Sigmoid colon (tissue), 7 donors: ENCODE results near the gene PAX5. TPM values are rescaled to one million over a fixed set of nuclear protein-coding genes. Genes with fewer than 3 reads are reported as not detected.

Source experiments
- DNase-seq: peaks from one replicate; pipeline ENCODE4 v3.0.0-alpha.2; 2019
- H3K27ac ChIP-seq, 4 donors: fragments of 200-600 bp; sonication (generic); one replicate each; pipeline ENCODE4 v1.5.1; 2016 to 2019; ENCODE audit warnings: mild to moderate bottlenecking in 1 of 4
- H3K27me3 ChIP-seq, 3 donors: fragments of 200-600 bp; sonication (generic); one replicate each; pipeline ENCODE4 v1.5.1; 2019; ENCODE audit warnings: mild to moderate bottlenecking in 1 of 3
- H3K36me3 ChIP-seq, 4 donors: fragments of 200-600 bp; sonication (generic); one replicate each; pipeline ENCODE4 v1.5.1; 2016 to 2019
- H3K4me1 ChIP-seq, 4 donors: fragments of 200-600 bp; sonication (generic); one replicate each; pipeline ENCODE4 v1.5.1; 2017 to 2019
- H3K4me3 ChIP-seq, 4 donors: fragments of 200-600 bp; sonication (generic); one replicate each; pipeline ENCODE4 v1.5.1; 2017 to 2019; ENCODE audit warnings: mild to moderate bottlenecking in 2 of 4, moderate library complexity in 1 of 4
- H3K9me3 ChIP-seq, 4 donors: fragments of 200-600 bp in 3 of 4; sonication (generic) in 3 of 4; one replicate each; pipeline versions ENCODE4 v1.5.1 to v1.6.1; 2013 to 2019
- EP300 ChIP-seq, 4 donors: sonication (generic); formaldehyde crosslinking; IDR thresholded peaks; one replicate each; pipeline ENCODE4 v1.6.1; 2017; ENCODE audit warnings: antibody characterized with exemption in 4 of 4
- POLR2A ChIP-seq, 2 donors: fragments of 450-650 bp; IDR thresholded peaks; one replicate each; pipeline ENCODE4 v1.6.1; 2016; ENCODE audit warnings: antibody characterized with exemption in 2 of 2, mild to moderate bottlenecking in 2 of 2, moderate library complexity in 2 of 2
- POLR2AphosphoS5 ChIP-seq, 4 donors: sonication (generic); formaldehyde crosslinking; IDR thresholded peaks; one replicate each; pipeline ENCODE4 v1.6.1; 2017; ENCODE audit warnings: antibody characterized with exemption in 4 of 4
- WGBS, 2 donors: extraction: QIAGEN DNeasy Blood & Tissue Kit; methylation state at CpG; one replicate each; pipeline ENCODE4 v1.1.7; 2013; 5-methylcytosine and 5-hydroxymethylcytosine counted together
- intact Hi-C: fragments of 100-400 bp; cut with DNase I; formaldehyde crosslinking; loops from one replicate; pipeline ENCODE4 v1.15.1; 2023
- polyA plus RNA-seq, 3 donors: library from polyadenylated mRNA; stranded (reverse); fragments of 200-250 nt; gene quantifications; one replicate each; pipeline ENCODE4 v1.2.3, GENCODE V29; 2013
- total RNA-seq, 4 donors: library from RNA; depleted of rRNA; stranded (reverse); fragments of >200 nt; gene quantifications; one replicate each; pipeline ENCODE4 v1.1.0, GENCODE V29; 2016
- TF ChIP-seq, protein P1 (sequence below), 4 experiments: fragments of 450-650 bp in 3 of 4; fragments of 200-600 bp in 1 of 4; IDR thresholded peaks; one replicate each; pipeline ENCODE4 v1.5.1; 2016 to 2019; ENCODE audit warnings: antibody characterized with exemption in 4 of 4, mild to moderate bottlenecking in 3 of 4, moderate library complexity in 2 of 4
- donor health status: healthy with polysubstance abuse.
- donor health status: Bipolar disorder and iron deficiency.
- donor health status: healthy.

PAX5 gene
- total and polyA plus RNA-seq, 7 donors, result under 0.01 to 20.1 (median 0.23) TPM; not detected in 4

DNA sequence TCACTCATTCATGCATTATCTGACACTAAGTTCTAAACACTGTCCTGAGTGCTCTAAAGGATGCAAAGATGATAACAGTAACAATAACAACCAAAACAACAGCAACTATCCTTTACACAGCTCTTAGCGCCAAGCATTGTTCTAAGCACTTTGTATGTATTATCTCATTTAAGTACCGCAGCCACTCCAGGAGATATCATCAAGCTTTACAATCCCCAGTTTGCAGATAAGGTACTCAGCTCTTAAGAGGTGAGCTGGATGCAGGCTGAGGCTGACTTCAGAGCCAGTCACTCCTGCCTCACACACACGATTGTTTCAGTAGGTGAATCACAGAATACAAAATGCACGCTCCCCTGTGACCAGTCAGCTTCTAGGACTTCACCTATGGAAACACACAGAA lies 141.8 kb downstream of the PAX5 start:
- no peak overlapping the region for H3K4me3 ChIP-seq
- peaks cover 0 to 32% (median 8%) of the 10 kb centered on the region in 3 donors for H3K27me3 ChIP-seq
- no peaks in the 10 kb centered on the region for H3K4me1 ChIP-seq
- H3K9me3 ChIP-seq, result no peaks in the 10 kb centered on the region
- TF ChIP-seq EP300 (IDR thresholded peaks at IDR 0.05) (no peak), POLR2AphosphoS5 (IDR thresholded peaks at IDR 0.05) (no peak), POLR2A (IDR thresholded peaks at IDR 0.05) (no peak)
- TF ChIP-seq, protein P1, sequence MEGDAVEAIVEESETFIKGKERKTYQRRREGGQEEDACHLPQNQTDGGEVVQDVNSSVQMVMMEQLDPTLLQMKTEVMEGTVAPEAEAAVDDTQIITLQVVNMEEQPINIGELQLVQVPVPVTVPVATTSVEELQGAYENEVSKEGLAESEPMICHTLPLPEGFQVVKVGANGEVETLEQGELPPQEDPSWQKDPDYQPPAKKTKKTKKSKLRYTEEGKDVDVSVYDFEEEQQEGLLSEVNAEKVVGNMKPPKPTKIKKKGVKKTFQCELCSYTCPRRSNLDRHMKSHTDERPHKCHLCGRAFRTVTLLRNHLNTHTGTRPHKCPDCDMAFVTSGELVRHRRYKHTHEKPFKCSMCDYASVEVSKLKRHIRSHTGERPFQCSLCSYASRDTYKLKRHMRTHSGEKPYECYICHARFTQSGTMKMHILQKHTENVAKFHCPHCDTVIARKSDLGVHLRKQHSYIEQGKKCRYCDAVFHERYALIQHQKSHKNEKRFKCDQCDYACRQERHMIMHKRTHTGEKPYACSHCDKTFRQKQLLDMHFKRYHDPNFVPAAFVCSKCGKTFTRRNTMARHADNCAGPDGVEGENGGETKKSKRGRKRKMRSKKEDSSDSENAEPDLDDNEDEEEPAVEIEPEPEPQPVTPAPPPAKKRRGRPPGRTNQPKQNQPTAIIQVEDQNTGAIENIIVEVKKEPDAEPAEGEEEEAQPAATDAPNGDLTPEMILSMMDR (IDR thresholded peaks at IDR 0.05), result no peak
- DNase-seq, result peak; percentile 24
- intact Hi-C loops, result no loop called here
- no peaks in the 10 kb centered on the region for H3K36me3 ChIP-seq
- WGBS, 2 donors, result 71 to 78% methylated on average over 4 of the region's 4 CpGs
- no peak overlapping the region for H3K27ac ChIP-seq

DNA sequence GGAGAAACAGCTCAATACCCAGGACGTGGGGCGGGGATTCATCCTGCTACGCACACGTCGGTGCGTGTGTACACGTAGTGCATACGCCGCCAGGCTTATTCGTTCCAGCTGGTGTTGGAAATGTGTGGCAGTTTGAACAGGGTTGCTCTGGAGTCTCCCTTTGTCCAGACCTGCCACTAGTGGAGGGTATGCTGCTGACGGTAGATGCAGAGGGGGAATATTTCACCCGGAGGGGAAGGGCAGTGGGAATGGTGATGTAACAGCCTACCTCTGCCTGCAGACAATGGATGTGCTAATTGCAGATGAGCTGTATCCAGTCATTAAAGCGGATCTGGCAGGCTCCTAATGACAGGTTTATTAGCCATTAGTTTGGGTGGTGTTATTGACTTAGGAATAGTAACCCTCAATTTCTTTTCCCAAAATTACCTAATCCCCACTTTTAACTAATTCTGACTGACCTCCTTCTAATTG lies 142.7 kb downstream of the PAX5 start:
- Histone ChIP-seq H3K4me1 (no peaks in the 10 kb centered on the region), H3K36me3 (no peaks in the 10 kb centered on the region), H3K4me3 (no peak overlapping the region), H3K27ac (no peak overlapping the region), H3K9me3 (no peaks in the 10 kb centered on the region), H3K27me3 (peaks cover 0 to 32% (median 8%) of the 10 kb centered on the region in 3 donors)
- WGBS, 2 donors, result 27 to 51% methylated on average over 13 of the region's 13 CpGs
- peak; percentile 42 for DNase-seq
- TF ChIP-seq, protein P1 (IDR thresholded peaks at IDR 0.05), result no peak
- no peak for TF ChIP-seq POLR2AphosphoS5 (IDR thresholded peaks at IDR 0.05)
- TF ChIP-seq POLR2A (IDR thresholded peaks at IDR 0.05), result no peak
- no peak for TF ChIP-seq EP300 (IDR thresholded peaks at IDR 0.05)
- intact Hi-C loops, result no loop called here

DNA sequence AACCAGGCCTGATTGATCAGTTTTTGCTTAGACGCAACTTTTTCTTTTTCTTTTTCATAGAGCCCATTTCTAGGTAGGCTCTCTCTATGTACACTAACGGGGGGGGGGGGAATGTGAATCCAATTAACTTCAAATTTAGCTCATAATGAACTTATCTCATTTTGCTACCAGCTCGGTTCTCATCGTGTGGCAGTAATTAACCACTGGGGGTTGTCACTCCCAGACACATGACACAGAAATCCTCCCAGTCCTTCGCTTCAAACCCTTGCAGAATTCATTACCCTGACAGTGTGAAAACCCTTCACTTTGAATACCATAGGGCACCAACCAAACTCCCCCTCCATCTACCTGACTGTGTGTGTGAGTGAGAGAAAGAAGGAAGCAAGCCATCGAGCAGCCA lies 144.2 kb downstream of the PAX5 start:
- intact Hi-C loops, result no loop called here
- Histone ChIP-seq H3K27ac (no peak overlapping the region), H3K9me3 (no peaks in the 10 kb centered on the region), H3K36me3 (no peaks in the 10 kb centered on the region), H3K4me3 (no peak overlapping the region), H3K4me1 (no peaks in the 10 kb centered on the region), H3K27me3 (peaks cover 0 to 38% (median 8%) of the 10 kb centered on the region in 3 donors)
- TF ChIP-seq POLR2AphosphoS5 (IDR thresholded peaks at IDR 0.05), result no peak
- TF ChIP-seq EP300 (IDR thresholded peaks at IDR 0.05), result no peak
- TF ChIP-seq, protein P1 (IDR thresholded peaks at IDR 0.05), result no peak
- no peak for TF ChIP-seq POLR2A (IDR thresholded peaks at IDR 0.05)
- no peak for DNase-seq
- WGBS, 2 donors, result 60% methylated on average over 6 of the region's 6 CpGs

DNA sequence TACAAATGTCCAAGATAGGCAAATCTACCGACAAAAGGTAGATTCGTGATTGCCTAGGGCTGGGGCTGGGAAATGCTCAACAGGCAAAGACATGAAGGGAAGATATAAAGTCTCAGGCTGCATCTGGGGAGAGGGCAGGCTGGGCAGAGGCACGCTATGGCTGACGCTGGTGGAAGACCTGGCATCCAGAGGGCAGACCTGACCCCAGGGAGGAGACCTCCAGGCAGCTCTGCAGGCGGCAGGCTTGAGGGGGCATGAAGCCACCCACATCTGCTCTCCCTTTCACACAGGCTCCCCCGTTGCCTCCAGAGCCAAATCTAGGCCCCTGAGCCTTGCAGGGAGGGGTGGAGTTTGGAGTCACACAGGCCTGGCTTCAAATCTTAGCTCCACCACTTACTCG lies 145.5 kb downstream of the PAX5 start:
- Histone ChIP-seq H3K27ac (no peak overlapping the region), H3K4me3 (no peak overlapping the region), H3K4me1 (no peaks in the 10 kb centered on the region), H3K27me3 (peaks cover 0 to 41% (median 8%) of the 10 kb centered on the region in 3 donors), H3K36me3 (no peaks in the 10 kb centered on the region), H3K9me3 (no peaks in the 10 kb centered on the region)
- intact Hi-C loops, result no loop called here
- DNase-seq, result peak; percentile 24
- TF ChIP-seq, protein P1 (IDR thresholded peaks at IDR 0.05), result no peak
- no peak for TF ChIP-seq POLR2AphosphoS5 (IDR thresholded peaks at IDR 0.05)
- TF ChIP-seq POLR2A (IDR thresholded peaks at IDR 0.05), result no peak
- TF ChIP-seq EP300 (IDR thresholded peaks at IDR 0.05), result no peak
- 73 to 80% methylated on average over 7 of the region's 7 CpGs for WGBS, 2 donors

DNA sequence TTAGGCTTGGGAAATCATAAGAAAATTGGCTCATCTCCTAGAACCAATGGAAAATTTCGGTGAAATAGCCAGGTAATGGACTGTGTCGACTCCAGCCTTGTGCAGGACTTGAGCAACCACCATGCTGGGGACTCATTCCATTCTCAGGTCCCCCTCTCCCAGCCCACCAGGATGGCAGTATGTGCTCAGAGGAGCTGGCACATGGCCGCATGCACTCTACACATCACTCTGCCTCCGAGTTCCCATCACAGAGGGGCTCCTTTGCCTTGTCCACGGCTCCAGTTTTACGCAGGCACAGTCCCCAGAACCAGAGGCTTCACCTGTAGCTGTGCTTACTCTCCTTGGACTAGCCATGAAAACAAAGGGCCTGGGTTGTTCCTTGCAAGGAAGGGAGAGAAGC lies 149.3 kb downstream of the PAX5 start:
- H3K36me3 ChIP-seq, result no peaks in the 10 kb centered on the region
- DNase-seq, result no peak
- H3K4me3 ChIP-seq, result no peak overlapping the region
- no peaks in the 10 kb centered on the region for H3K4me1 ChIP-seq
- TF ChIP-seq POLR2AphosphoS5 (IDR thresholded peaks at IDR 0.05) (no peak), EP300 (IDR thresholded peaks at IDR 0.05) (no peak), POLR2A (IDR thresholded peaks at IDR 0.05) (no peak)
- TF ChIP-seq, protein P1 (IDR thresholded peaks at IDR 0.05), result no peak
- no peaks in the 10 kb centered on the region for H3K9me3 ChIP-seq
- WGBS, 2 donors, result 76 to 87% methylated on average over 6 of the region's 6 CpGs
- H3K27me3 ChIP-seq, result peaks cover 0 to 15% (median 0%) of the 10 kb centered on the region in 3 donors
- intact Hi-C loops, result no loop called here
- H3K27ac ChIP-seq, result no peak overlapping the region
